Stimulated activated naive B cell treated with anti-CD40 and anti-IgM and Interleukin-4, amounts not matched to agents 10 μg/mL and 1 μg/mL and 100 μg/mL, for 72 hours (primary cell): ENCODE data around the gene RAD17.
"Not testable (repeated sequence)": the region's sequence is repeated elsewhere in the genome, so short reads cannot be mapped to it uniquely, and the experiment has no call there.

Experiments used
- ATAC-seq, 2 donors: fragments of 150-1000 bp; cut with Tn5 transposase; replicated peaks; 2 replicates each; pipeline ENCODE4 v1.10.0; 2021; ENCODE audit warnings: moderate library complexity in 1 of 2
- DNase-seq: peaks from one replicate; pipeline ENCODE4 v3.0.0; 2021
- H3K27ac Mint-ChIP-seq: one replicate; pipeline ENCODE4 v1.8.0; 2022; ENCODE audit warnings: mild to moderate bottlenecking, mixed read lengths
- H3K27me3 Mint-ChIP-seq, 2 donors: one replicate each; pipeline ENCODE4 v1.8.0; 2022; ENCODE audit warnings: mixed read lengths in 2 of 2
- H3K36me3 Mint-ChIP-seq, 2 donors: one replicate each; pipeline ENCODE4 v1.8.0; 2022; ENCODE audit warnings: mixed read lengths in 2 of 2, mild to moderate bottlenecking in 1 of 2
- H3K4me1 Mint-ChIP-seq, 2 donors: one replicate each; pipeline ENCODE4 v1.8.0; 2022; ENCODE audit warnings: mixed read lengths in 2 of 2, mild to moderate bottlenecking in 1 of 2
- H3K4me3 Mint-ChIP-seq, 2 donors: one replicate each; pipeline ENCODE4 v1.8.0; 2022; ENCODE audit warnings: mild to moderate bottlenecking in 2 of 2, mixed read lengths in 2 of 2, moderate library complexity in 1 of 2
- H3K9me3 Mint-ChIP-seq, 2 donors: one replicate each; pipeline ENCODE4 v1.8.0; 2022; ENCODE audit warnings: mixed read lengths in 2 of 2, mild to moderate bottlenecking in 1 of 2

Gene RAD17

GRCh38 chr5:69369340-69370121, at the start of gene RAD17, which contains the start of the genes AK6 and TAF9:
Gene RAD17, plus strand, starts transcription at chr5:69369818. Its CDS starts 2,391 bp downstream, at chr5:69372209.
Gene AK6, minus strand, starts transcription at chr5:69369520. Its CDS starts 30 bp downstream, at chr5:69369490.
Gene TAF9, minus strand, starts transcription at chr5:69369520. Its CDS starts 3,783 bp downstream, at chr5:69365737.
- DNase-seq (peak; percentile 93), ATAC-seq (peak; percentile 94 to 97)
- Mint-ChIP-seq H3K27ac (peak within 1 kb of the TSS; percentile 100), H3K4me3 (peak within 1 kb of the TSS; percentile 91 to 94), H3K36me3 (peaks cover 6 to 22% of the 10 kb centered on the region in 2 donors), H3K27me3 (no peaks in the 10 kb centered on the region), H3K4me1 (peaks cover 16 to 17% of the 10 kb centered on the region in 2 donors), H3K9me3 (no peaks in the 10 kb centered on the region)

GRCh38 chr5:69326365-69326764, 43.3 kb upstream of the RAD17 start:
- DNase-seq (no peak), ATAC-seq (no peak)
- Mint-ChIP-seq H3K4me3 (no peak overlapping the region), H3K27me3 (no peaks in the 10 kb centered on the region), H3K27ac (no peak overlapping the region), H3K4me1 (no peaks in the 10 kb centered on the region), H3K36me3 (peaks cover 3 to 9% of the 10 kb centered on the region in 2 donors), H3K9me3 (no peaks in the 10 kb centered on the region)

- no peak overlapping the region for H3K4me3 Mint-ChIP-seq
- no peaks in the 10 kb centered on the region for H3K27me3 Mint-ChIP-seq
These were observed 39.6 kb upstream of the RAD17 start for GRCh38 chr5:69329905-69330489.

GRCh38 chr5:69331528-69332445, 37.8 kb upstream of the RAD17 start:
- DNase-seq: no peak
- H3K9me3 Mint-ChIP-seq: peaks cover 1 to 3% of the 10 kb centered on the region in 2 donors
- H3K27me3 Mint-ChIP-seq: no peaks in the 10 kb centered on the region
- no peak overlapping the region for H3K27ac Mint-ChIP-seq
- peaks cover 8 to 15% of the 10 kb centered on the region in 2 donors for H3K36me3 Mint-ChIP-seq
- H3K4me3 Mint-ChIP-seq: peak overlapping the region; percentile 91 to 98
- peaks cover 10 to 16% of the 10 kb centered on the region in 2 donors for H3K4me1 Mint-ChIP-seq
- ATAC-seq: no peak

More at GRCh38 chr5:69329905-69330489, 39.6 kb upstream of the RAD17 start:
- ATAC-seq (no peak), DNase-seq (no peak)
- H3K4me1 Mint-ChIP-seq: peaks cover 10 to 15% of the 10 kb centered on the region in 2 donors
- H3K9me3 Mint-ChIP-seq: peaks cover 1 to 3% of the 10 kb centered on the region in 2 donors
- peaks cover 8 to 15% of the 10 kb centered on the region in 2 donors for H3K36me3 Mint-ChIP-seq
- H3K27ac Mint-ChIP-seq: no peak overlapping the region

- Mint-ChIP-seq H3K4me1 (peaks cover 10 to 16% of the 10 kb centered on the region in 2 donors), H3K4me3 (peak overlapping the region in 1 of 2 donors; percentile 22), H3K36me3 (peaks cover 9 to 15% of the 10 kb centered on the region in 2 donors)
- H3K9me3 Mint-ChIP-seq, H3K27me3 Mint-ChIP-seq, DNase-seq, H3K27ac Mint-ChIP-seq, ATAC-seq: not testable (repeated sequence)
These were observed 35.8 kb upstream of the RAD17 start for GRCh38 chr5:69333668-69334315.

GRCh38 chr5:69334793-69335268, 34.8 kb upstream of the RAD17 start:
- Mint-ChIP-seq H3K9me3 (peaks cover 1 to 3% of the 10 kb centered on the region in 2 donors), H3K4me3 (peak overlapping the region; percentile 43 to 59), H3K27me3 (no peaks in the 10 kb centered on the region), H3K36me3 (peaks cover 9 to 14% of the 10 kb centered on the region in 2 donors), H3K4me1 (peaks cover 10 to 16% of the 10 kb centered on the region in 2 donors), H3K27ac (peak overlapping the region; percentile 4)
- peak; percentile 51 for DNase-seq
- ATAC-seq: peak; percentile 67 to 73

GRCh38 chr5:69335341-69335935, 34.2 kb upstream of the RAD17 start:
- Mint-ChIP-seq H3K4me3 (no peak overlapping the region), H3K36me3 (peaks cover 6 to 10% of the 10 kb centered on the region in 2 donors), H3K27ac (no peak overlapping the region), H3K9me3 (peaks cover 1 to 3% of the 10 kb centered on the region in 2 donors), H3K4me1 (peaks cover 10 to 16% of the 10 kb centered on the region in 2 donors), H3K27me3 (no peaks in the 10 kb centered on the region)
- ATAC-seq: no peak
- DNase-seq: no peak

- Mint-ChIP-seq H3K36me3 (peaks cover 6 to 9% of the 10 kb centered on the region in 2 donors), H3K4me3 (no peak overlapping the region), H3K27ac (no peak overlapping the region), H3K9me3 (no peaks in the 10 kb centered on the region), H3K27me3 (no peaks in the 10 kb centered on the region), H3K4me1 (no peaks in the 10 kb centered on the region)
- ATAC-seq (no peak), DNase-seq (no peak)
These were observed 28.0 kb upstream of the RAD17 start for GRCh38 chr5:69341520-69342161.

GRCh38 chr5:69343083-69343482, 26.5 kb upstream of the RAD17 start:
- H3K4me3 Mint-ChIP-seq: no peak overlapping the region
- no peak for ATAC-seq
- no peaks in the 10 kb centered on the region for H3K27me3 Mint-ChIP-seq
- peaks cover 9 to 10% of the 10 kb centered on the region in 2 donors for H3K36me3 Mint-ChIP-seq
- no peak overlapping the region for H3K27ac Mint-ChIP-seq
- no peak for DNase-seq
- no peaks in the 10 kb centered on the region for H3K9me3 Mint-ChIP-seq
- no peaks in the 10 kb centered on the region for H3K4me1 Mint-ChIP-seq

GRCh38 chr5:69350664-69351063, 19.0 kb upstream of the RAD17 start:
- H3K9me3 Mint-ChIP-seq: no peaks in the 10 kb centered on the region
- peaks cover 27 to 42% of the 10 kb centered on the region in 2 donors for H3K36me3 Mint-ChIP-seq
- H3K27ac Mint-ChIP-seq: no peak overlapping the region
- no peak for DNase-seq
- H3K4me3 Mint-ChIP-seq: no peak overlapping the region
- peaks cover 0 to 1% of the 10 kb centered on the region in 2 donors for H3K4me1 Mint-ChIP-seq
- no peak for ATAC-seq
- no peaks in the 10 kb centered on the region for H3K27me3 Mint-ChIP-seq

- Mint-ChIP-seq H3K4me1 (peaks cover 8 to 33% of the 10 kb centered on the region in 2 donors), H3K27ac (no peak overlapping the region), H3K4me3 (no peak overlapping the region), H3K9me3 (no peaks in the 10 kb centered on the region), H3K27me3 (no peaks in the 10 kb centered on the region), H3K36me3 (peaks cover 28 to 53% of the 10 kb centered on the region in 2 donors)
- DNase-seq (no peak), ATAC-seq (no peak)
These were observed 9.9 kb upstream of the RAD17 start for GRCh38 chr5:69359699-69360098.

GRCh38 chr5:69360442-69360841, 9.2 kb upstream of the RAD17 start:
- no peak for DNase-seq
- Mint-ChIP-seq H3K27ac (no peak overlapping the region), H3K36me3 (peaks cover 31 to 58% of the 10 kb centered on the region in 2 donors), H3K4me3 (no peak overlapping the region), H3K9me3 (no peaks in the 10 kb centered on the region), H3K4me1 (peaks cover 13 to 33% of the 10 kb centered on the region in 2 donors), H3K27me3 (no peaks in the 10 kb centered on the region)
- ATAC-seq: no peak

- Mint-ChIP-seq H3K4me1 (peaks cover 23 to 29% of the 10 kb centered on the region in 2 donors), H3K27ac (no peak overlapping the region), H3K36me3 (peaks cover 18 to 49% of the 10 kb centered on the region in 2 donors), H3K9me3 (no peaks in the 10 kb centered on the region), H3K4me3 (no peak overlapping the region), H3K27me3 (no peaks in the 10 kb centered on the region)
- no peak for DNase-seq
- peak in 1 of 2 donors; percentile 23 for ATAC-seq
These were observed 5.2 kb upstream of the RAD17 start for GRCh38 chr5:69364414-69364813.
